Activated CD4-positive, CD25-positive, alpha-beta regulatory T cell (primary cell): Measurements from ENCODE around the gene TMEM140.
"Not testable (repeated sequence)": the region's sequence is repeated elsewhere in the genome, so short reads cannot be mapped to it uniquely, and the experiment has no call there.

ENCODE experiments used
- DNase-seq, 4 experiments: peaks; one replicate each; lab custom pipeline; 2025; lab: John Stamatoyannopoulos, UW

TMEM140 gene

GRCh38 chr7:135147899-135148721 is at the start of gene TMEM140:
TMEM140 (plus strand) TSS chr7:135148072; CDS start chr7:135164442, 16,370 bp downstream.
- peak; percentile 12 to 42 (median 22) for DNase-seq

DNA sequence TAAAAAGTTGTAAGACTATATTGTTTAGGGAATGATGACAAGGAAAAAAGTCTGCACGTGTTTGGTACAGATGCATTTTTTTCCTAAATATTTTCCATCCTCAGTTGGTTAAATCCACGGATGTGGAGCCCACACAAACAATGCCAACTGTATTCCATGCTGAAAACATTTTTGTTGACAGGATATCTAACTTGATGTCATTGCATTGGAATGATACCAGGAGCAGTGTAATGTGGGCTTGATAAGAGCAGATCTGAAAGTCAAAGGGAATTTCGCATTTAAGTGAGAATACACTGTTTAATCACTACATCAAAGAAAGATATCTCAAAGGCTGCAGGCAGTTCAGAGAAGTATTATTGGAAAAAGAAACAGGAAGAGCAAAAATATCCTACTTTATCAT is 49.5 kb upstream of the TMEM140 start:
- no peak for DNase-seq

DNA sequence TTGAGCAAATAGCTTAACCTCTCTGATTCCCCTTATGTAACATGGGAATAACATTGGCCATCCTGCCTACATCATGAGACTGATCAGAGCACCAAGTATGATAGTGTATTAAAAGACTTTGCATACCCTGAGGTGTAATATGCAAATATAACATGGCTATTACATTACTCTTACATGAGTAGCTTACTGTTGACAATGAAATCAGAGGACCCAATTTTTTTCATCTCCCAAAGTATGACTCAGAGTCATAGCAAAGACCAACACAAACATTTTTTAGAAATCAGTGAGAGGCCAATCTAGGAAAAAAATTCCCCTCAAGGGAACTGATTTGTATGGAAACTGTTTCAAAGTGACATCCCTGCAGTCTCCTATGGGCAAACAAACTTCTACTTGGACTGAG is 47.0 kb upstream of the TMEM140 start:
- DNase-seq = no peak

DNA sequence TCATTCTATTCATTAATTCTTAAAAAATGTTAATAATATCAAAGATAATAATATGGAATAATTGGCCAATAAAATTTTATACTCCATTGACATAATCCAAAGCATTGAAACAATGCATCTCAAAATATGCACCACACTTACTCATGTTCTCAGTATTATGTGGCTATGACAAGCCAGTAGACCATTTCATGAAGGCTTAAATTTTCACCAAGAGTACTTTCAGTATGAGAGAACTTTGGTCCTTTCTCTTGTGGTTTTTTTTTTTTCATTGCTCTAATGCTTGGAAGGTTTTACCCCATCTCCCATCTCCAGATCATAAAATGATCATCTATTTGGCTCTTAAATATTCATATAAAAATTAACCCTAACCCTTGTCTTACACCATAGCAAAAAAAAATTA is 45.5 kb upstream of the TMEM140 start:
- DNase-seq = no peak

DNA sequence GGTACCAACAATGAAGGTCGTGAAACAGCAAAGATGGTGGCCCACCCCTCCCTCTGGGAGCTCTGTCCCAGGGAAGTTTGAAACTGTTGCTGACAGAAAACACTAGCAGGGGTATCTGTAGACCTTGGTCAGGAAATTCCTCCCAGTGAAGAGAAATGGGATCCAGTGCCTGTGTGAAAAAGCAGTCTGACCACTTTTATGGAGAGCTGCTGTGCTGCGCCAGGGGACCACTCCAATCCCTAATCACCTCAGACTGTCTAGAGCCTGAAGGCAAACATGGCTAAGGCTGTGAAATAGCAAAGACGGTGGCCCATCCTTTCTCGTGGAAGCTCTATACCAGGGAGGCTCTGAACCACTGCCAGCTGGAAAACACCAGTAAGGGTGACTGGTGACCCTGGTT is 38.3 kb upstream of the TMEM140 start:
- DNase-seq = no peak

DNA sequence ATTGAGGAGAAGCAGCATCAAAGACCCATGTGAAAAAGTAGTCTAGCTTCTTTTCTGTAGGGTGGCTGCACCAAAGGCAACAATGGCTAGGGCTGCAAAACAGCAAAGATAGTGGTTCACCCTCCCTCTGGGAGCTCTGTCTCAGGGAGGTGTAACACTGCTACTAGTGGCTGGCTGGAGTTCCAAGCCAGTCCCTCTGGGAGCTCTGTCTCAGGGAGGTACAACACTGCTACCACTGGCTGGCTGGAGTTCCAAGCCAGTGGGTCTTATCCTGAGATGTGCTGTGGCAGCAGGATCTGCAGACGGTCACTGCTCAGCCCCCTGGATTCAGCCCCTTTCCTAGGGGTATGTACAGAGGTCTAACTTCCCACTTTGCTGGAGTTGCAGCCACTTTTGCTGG is 37.9 kb upstream of the TMEM140 start:
- DNase-seq = no peak

DNA sequence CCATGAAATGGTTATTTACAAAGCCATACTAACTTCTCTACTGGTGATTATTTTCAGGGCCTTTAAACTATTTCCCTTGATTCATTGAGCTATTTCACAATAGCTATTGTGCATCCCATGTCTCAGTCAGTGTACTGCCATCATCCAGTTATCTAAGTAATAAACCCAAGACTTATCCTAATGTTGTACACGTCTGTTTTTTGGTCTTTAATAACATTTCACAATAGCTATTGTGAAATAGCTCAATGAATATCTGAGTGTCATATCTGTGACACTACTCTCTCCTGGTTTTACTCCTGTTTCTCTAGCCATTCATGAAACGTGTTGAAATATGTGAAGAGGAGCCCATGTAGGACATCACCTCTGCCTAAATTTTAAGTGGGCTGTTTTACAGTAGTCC is 36.5 kb upstream of the TMEM140 start:
- DNase-seq = no peak

DNA sequence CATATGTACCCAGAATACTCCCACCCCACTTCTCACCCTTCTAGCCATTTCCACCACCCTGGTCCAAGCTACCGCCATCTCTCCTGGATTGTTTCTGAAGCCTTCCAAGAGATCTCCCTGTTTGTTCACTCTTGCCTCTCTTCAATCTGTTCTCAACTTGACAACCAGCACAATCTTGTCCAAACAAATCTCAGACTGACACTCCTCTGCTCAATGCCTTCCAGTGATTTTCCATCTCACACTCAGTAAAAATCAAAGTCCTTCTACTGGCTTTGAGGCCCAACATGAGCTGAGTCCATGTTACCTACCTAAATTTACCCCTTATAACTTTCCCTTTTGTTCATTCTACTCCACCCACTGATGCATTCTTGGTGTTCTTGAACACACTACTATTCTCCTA is 33.2 kb upstream of the TMEM140 start:
- DNase-seq = no peak

DNA sequence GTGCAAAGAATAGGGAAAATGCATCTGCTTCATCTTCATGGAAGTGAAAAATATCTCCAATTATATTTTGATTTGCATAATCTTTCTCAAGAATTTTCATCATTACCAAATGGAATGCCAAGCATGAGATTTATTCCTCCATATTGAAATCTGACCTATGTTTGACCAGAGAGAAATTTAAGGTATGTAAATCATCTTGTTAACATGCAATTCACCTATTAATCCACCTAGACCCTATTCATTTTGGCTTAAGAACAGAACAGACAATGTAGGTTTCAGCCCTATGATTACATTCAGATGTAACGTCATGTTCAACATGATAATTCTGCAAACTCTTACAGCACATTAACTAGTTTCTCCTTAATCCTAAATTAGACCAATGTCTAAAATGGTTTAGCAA is 30.8 kb upstream of the TMEM140 start:
- no peak for DNase-seq

DNA sequence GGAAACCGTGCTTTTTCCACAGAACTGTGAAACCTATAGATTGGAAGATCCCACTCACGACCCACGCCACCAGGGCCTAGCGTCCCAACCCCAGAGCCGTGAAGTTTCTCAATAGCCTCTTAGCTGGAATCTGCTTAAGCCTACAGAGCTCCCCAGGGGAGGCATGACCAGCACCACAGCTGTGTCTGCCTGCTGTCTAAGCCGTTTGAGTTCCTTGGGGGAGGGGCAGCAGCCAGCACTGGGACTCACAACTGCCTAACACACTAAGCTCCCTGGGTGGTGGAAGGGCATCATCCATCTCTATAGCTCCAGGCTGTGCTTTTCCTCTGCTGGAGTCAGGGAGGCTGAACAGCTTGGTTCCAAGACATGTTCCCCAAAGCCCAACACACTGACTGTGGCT is 26.0 kb upstream of the TMEM140 start:
- no peak for DNase-seq

- DNase-seq = not testable (repeated sequence)
Measured at GRCh38 chr7:135124631-135125030, 23.2 kb upstream of the TMEM140 start.

DNA sequence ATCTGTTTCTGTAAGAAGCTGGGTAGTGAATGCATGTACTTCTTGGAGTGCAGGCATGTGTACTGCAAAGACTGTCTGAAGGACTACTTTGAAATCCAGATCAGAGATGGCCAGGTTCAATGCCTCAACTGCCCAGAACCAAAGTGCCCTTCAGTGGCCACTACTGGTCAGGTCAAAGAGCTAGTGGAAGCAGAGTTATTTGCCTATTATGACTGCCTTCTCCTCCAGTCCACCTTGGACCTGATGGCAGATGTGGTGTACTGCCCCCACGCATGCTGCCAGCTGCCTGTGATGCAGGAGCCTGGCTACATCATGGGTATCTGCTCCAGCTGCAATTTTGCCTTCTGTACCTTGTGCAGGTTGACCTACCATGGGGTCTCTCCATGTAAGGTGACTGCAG is 18.9 kb upstream of the TMEM140 start:
- no peak for DNase-seq

- DNase-seq = no peak
Measured at GRCh38 chr7:135129579-135129978, 18.3 kb upstream of the TMEM140 start.

- no peak for DNase-seq
Measured at GRCh38 chr7:135143885-135144668, 3.8 kb upstream of the TMEM140 start.

GRCh38 chr7:135147341-135147898 is 452 bp upstream of the TMEM140 start:
- DNase-seq = no peak

- DNase-seq = no peak
Measured at GRCh38 chr7:135150072-135150782, 2.4 kb downstream of the TMEM140 start.

GRCh38 chr7:135151132-135151531 is 3.3 kb downstream of the TMEM140 start:
- no peak for DNase-seq

DNA sequence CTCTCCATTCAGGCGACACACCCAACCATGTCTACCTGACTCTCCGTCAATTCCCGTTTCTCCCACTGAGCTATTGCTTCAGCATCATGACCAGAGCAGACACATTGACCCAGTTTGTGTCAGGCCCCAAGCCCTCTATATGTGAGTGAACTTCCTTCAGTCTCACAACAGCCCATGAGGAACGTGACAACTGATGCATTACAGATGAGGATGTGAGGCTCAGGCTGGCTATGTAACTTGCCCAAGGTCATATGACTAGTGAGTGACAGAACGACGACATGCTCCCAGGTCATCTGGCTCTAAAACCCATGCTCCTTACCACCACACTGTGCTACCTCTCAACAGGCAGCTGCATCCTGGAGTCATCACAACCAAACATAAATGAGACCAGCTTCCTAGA is 3.7 kb downstream of the TMEM140 start:
- DNase-seq = no peak

DNA sequence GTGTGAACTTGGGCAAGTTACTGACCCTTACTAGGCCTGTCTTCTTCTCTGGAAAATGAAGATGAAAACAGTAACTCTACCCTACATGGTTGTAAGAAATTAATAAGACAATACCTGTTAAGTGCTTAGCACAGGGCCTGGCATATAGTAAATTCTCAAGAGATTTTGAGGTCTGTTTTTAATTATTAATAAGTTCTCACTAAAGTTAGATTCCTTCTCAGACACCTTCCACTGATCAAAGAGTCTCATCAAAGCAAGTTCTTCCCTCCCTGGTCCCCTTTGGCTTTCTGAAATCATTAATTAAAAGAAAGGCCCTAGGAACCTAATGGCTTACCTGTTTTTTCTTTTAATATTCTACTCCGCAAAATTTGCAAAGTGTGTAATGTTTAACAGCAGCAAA is 4.6 kb downstream of the TMEM140 start:
- DNase-seq = no peak

GRCh38 chr7:135154734-135155133 is 6.9 kb downstream of the TMEM140 start:
- DNase-seq = no peak

DNA sequence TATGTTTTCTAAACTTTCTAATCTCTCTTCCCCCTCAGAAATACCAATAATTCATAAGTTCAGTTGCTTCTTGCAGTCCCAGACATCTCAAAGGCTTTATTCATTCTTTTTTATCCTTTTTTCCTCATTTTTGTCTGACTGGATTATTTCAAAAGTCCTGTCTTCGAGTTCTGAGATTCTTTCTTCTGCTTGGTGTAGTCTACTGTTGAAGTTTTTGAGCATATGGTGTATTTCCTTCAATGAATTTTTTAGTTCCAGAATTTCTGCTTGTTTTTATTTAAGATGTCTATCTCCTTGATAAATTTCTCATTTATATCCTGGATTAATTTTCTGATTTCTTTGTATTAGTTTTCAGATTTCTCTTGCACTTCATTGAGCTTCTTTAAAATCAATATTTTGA is 8.4 kb downstream of the TMEM140 start:
- DNase-seq = no peak

DNA sequence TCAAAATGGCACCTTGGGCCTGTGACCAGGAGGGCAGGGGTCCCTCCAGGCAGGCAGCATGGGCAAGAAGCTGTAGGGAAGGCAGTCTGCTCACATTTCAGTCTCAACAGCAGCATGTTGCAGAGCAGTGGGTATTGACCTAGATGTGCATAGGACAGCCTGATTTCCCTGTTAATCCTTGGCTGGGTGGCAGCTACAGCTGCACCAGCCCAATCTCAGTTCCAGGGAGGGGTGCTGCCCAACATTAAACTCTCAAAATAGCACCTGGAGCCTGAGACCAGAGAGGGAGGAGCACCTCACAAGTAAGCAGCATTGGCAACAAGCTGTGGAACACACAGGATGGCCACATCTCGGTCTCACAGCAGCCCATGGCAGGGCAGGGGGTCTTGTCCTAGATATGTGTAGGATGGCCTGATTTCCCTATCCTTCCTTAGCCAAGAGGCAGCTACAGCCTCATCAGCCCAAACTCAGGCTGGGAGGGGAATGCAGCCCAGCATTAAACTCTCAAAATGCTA is 10.3 kb downstream of the TMEM140 start:
- DNase-seq = no peak
